ENCODE results near the gene STAT5B. TPM values are rescaled to one million over a fixed set of nuclear protein-coding genes. Genes with fewer than 3 reads are reported as not detected.

The STAT5B gene
- polyA plus RNA-seq, 1 donor: 45.6 TPM

- DNase-seq: no peak
These were observed 8.4 kb upstream of the STAT5B start for GRCh38 chr17:42284566-42284965.

- no peak for DNase-seq
These were observed 7.8 kb upstream of the STAT5B start for GRCh38 chr17:42284024-42284369.

DNA sequence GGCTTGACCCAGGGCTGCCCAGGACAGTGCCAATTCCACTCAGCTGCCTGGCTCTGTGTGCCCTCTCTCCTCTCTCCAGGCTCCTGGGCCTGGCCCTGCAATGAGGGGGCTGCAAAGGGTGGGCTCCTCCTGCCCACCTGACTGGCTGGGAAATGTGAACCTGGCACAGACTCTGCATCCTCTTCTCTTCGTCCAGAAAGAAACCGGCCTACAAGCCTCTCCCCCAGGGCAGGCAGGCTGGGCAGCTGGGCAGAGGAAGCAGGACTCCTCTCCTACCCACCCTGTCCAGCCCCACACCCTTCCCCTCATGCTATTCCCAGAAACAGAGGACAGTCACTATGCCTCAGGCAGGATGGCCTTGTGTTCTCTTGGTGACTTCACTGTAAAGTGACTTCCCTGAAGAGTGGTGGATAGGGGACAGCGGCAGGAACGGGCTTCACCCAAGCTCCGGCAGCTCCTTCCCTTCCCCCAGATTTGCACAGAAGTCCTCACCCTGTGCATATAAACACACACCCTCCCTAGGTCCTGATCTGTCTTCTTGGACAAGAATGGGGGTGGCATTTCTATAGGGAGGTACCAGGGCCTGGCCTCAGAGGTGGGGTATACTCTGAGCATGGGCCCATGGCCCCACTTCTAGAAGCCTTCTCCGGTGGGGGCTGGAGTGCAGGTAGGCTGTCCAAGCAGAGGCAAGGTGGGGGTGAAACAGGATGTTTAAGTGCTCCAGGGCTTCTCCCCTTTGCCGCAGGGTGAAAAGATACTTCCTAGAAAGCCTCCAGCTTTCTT, 7.2 kb upstream of the STAT5B start:
- DNase-seq: no peak

DNA sequence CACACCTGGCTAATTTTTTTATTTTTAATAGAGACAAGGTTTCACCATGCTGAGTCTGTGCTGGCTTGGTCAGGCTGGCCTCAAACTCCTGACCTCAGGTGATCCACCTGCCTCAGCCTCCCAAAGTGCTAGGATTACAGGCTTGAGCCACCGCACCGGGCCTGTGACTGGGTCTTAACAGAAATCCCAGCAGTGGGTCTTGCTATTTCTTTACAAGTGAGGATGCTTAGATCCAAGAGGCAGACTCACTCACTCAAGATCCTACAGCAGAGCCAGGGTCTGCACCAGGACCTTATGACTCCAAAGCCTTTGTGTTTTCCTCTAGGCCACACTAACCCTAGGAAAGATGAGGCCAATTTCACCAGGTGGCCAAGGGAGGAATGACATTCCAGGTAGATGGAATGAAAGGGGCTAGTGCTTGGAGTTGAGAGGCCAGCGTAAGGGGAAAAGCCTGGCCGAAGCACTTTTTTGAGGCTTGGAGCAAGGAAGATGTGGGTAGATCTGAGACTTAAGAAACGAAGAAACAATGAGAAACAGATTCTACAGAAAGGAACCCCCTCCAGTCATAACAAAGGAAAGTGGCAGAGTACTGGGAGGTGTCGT, 6.4 kb upstream of the STAT5B start:
- DNase-seq: no peak

DNA sequence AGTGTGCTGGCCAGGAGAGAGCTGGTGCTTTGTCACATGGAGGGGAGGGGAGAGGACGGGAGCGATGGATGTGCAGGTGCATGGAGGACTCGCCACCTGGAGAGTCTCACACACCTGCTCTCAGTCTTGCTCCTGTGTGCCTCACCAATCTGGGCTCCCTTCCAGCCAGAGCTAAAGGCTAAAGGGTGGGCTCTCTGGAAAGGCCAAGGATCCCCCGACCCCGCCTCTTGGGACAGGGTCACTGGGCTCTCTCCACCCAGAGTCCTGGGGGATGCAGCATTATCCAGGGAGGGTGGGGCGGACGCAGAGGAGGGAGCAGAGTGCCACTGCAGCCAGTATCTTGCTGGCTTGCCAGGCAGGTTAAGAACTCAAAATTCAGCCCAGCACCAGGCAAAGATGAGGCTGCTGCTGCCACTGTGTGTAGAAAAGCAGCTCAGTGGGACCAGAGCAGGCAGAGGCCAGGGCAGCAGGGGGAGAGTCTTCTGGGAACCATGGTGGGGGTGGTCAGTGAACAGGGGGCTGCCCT, 5.4 kb upstream of the STAT5B start:
- no peak for DNase-seq

DNA sequence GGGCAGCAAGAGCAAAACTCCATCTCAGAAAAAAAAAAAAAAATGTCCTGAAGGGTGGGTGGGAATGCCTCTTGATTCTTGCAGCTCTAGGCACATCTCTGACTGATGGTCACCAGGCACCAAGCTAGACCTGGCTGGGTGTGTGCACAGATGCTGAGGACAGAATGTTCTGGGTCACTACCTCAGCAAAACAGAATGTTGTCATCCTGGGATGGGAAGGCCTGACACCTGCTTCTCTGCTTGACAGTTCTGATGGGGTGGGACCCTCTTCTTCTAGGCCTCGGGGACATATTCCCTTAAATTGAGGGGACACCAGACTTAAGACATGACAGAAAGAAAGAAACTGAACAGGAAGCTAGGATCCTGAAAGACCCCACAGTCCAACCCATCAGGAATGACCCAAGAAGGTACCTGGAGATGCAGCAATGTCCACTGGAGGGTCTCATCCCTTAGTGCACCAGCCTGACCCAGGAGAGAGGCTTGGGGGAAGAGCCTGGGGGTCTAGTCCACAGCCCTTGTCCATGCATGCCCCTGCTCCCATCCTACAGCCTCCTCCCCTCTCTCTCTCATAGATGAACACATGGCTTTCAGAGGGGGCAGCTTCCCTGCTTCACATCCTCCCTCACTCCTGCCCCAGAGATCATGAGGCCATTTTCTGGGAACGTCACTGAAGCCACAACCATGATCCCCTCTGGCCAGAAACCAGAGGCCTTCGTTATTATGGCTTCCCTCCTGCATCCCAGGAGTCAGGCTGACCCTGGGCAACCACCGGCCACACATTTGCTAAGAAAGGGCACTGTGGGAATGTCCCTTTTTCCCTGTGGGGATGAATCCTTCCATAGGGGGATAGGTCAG, 3.8 kb upstream of the STAT5B start:
- no peak for DNase-seq

DNA sequence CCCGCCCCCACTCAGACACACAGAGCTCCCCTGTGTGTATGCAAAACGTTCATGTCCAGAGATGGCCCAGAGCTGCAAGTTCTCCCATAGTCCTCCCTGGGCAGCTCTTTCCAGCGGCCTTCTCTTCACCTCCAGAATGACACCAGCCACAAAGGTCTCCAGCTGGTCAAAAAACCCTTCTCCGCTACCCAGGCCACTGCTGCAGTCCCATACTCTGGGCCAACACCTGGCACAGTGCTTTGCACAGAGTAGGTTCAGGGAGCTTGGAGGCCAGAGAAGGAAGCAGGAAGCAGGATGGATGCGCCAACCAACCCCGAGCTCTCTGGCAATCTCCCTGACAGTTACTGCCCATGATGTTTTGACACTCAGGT, 1.1 kb upstream of the STAT5B start:
- DNase-seq: no peak

GRCh38 chr17:42276609-42277341, 584 bp upstream of the STAT5B start:
- DNase-seq: peak; percentile 53

DNA sequence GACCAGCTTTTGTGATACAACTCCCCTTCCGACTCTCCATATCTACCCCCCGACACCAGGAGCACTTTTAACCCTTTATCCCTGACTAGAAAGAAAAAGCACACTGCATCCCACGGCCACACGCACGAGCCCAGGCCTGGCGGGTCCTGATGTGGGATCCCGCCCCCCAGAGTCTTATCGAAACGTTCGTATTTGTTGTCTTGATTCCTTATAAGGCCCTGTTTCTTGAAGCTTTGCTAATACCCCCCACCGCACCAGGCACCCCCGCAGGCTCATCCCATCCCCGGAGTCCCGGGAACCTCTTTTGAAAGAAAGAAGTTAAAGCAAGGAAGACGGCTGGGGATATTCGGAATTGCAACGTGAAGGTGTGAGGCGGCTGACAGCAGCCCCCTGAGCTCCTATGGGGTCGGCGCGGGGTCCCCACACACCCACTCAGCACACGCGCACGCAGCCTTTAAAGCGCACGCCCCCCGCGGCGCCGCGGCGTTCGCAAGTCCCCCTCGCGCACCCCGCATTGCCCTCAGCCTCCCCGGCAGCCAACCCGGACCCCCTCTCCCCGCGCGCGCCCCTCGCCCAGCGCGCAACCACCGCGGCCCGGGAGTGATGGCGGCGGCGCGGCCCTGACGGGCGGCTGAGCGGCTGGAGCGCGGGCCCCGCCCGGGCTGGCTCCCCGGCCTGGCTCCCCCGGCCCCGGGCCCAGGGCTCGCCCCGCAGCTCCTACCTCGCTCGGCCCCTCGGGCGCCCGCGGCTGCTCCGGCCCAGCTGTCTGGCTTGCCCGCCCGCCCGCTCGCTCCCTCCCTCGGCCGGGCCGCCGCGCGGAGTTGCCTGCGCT, 448 bp downstream of the STAT5B start:
- peak; percentile 41 for DNase-seq

DNA sequence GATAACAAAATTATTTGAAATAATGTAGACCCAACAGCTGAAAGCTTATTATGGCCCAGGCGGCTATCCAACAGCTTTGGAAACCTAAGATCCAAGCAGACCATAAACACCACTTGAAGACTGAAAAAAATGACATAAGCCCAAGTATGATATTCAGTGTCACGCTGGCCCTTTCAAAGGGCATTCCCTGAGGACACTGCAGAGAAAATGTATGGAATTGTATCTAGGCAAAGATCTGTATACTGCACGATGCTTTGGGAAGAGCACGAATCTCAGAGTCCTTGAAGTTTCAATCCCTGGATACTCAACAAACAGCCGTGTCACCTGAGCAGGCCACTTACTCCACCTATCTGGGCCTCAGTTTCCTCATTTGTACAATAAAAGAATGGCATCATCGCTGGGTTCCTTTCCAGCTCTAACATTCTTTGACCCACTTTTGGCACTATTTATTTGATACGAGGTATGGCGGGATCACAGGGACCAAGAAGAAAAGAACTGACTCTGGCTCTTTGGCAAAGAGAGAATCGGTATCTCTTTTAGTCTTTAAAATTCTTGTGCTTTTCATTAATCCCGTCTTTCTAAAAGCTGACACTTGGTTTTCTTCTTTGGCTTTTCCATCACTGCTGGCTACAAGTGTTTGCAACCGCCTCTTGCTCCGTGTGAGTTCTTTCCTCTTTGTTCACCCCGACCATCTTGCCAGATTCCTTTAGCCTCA, 1.2 kb downstream of the STAT5B start:
- DNase-seq: peak; percentile 45

DNA sequence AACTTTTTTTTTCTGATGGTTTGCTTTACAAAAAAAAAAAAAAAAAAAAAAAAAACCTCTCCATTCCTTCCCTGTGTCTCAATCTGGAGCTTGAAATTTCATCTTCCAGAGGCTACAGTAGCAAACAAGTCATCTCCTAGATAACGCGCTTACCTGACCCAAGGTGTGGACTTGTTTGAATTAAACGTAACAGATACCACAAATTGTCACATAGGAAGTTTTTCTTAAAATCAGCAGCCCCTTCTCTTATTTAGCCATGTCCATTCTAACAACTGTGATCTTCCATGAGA, 2.0 kb downstream of the STAT5B start:
- DNase-seq: no peak

DNA sequence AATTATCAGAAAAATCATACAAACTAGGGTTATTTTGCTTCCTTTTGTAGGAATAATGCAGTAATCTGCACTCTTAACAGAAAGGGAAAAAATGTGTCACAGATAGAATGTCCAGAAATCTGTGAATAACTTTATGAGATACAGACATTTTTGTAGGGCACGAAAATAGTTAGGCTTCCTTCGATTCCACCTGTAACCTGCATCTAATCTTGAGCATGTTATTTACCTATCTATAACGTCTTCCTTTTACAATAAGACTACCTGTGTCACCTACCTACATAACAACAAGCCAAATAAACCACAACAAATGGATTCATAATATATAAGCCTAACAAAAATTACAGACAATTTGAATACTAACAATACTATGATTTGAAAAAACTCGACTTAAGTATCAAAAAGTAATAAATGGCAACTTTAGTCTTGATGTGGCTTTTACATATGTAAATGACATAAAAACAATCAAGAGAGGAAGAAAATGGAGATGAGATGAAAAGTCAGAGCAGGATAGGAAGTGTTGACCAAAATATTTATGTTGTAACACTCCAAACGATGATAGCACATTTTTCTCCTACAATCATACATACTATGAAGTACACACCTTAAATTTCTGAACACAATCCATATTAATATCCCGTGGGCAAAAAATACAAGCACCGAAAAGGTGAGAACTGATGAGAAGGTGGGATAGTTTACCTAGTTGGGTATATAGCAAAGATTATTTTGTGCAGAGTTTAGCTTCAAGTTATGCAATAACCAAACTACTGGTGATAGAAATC, 2.5 kb downstream of the STAT5B start:
- no peak for DNase-seq

- no peak for DNase-seq
These were observed 3.9 kb downstream of the STAT5B start for GRCh38 chr17:42272162-42272907.

DNA sequence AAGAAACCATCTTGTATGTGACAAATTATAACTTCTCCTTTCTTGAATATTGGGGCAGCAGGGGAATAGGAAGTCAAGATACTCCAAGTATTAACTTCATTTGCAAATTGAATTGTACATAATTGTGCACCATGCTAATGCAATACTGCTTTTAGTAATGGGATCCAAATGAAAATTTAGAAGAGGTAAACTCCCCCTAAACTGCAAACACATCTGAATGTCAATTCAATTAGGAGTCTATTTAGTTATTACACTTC, 4.5 kb downstream of the STAT5B start:
- no peak for DNase-seq

- no peak for DNase-seq
These were observed 5.0 kb downstream of the STAT5B start for GRCh38 chr17:42271006-42271778.

- no peak for DNase-seq
These were observed 5.6 kb downstream of the STAT5B start for GRCh38 chr17:42270596-42270995.

DNA sequence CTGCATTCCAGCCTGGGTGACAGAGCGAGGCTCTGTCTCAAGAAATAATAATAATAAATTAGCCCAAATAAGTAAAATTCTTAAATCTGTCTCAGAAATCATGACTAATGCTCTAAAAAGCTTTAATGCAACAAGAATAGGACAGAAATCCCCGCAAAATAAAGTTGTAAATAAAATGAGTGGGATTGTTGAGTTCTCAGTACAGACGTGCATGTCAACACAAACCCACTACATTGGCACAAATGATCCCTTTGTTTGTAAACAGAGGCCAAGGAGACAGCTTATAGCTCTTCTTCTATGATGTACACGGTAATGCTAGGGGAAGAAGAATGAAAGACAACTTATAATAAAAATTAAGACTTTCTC, 6.0 kb downstream of the STAT5B start:
- no peak for DNase-seq

GRCh38 chr17:42268236-42268635, 8.0 kb downstream of the STAT5B start:
- DNase-seq: no peak

Measured in hindlimb muscle (tissue), 1 donor.